ENCODE results near the gene MPV17L2. TPM values are rescaled to one million over a fixed set of nuclear protein-coding genes. Genes with fewer than 3 reads are reported as not detected.

Gene MPV17L2
- total and polyA plus RNA-seq, 4 donors = 3.6 to 28.0 (median 14.1) TPM

DNA sequence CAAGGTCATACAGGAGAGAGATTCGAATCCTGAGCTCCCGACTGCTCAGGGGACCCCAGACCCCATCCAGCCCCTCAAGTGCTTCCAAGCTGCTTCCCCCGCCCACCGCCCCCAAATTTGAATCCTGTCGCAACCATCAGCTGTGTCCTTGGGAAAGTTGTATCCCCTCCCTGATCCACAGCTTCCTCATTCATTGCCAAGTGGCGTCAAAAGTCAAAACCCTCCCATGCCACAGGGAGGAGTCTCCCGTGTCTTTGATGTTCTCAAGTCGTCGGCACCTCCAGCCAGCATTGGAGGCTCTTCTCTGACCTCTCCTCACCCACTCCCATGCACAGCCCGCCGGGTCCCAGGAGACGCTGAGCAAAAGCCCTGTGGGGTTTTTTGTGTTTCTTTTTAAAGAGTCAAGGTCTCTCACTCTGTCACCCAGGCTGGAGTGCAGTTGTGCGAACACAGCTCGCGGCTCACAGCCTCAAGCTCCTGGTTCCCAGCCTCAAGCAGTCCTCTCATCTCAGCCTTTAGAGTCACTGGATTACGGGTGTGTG, 22.2 kb upstream of the MPV17L2 start:
- H3K36me3 ChIP-seq (ENCODE audit: control insufficient read depth in 4 of 4, insufficient read depth in 3 of 4, low read depth in 1 of 4, low read length in 3 of 4) = peaks cover 7 to 27% (median 9%) of the 10 kb centered on the region in 4 donors
- H3K27ac ChIP-seq (ENCODE audit: low read depth in 1 of 2, low read length in 2 of 2) = peak overlapping the region; percentile 23 to 44
- no peak for DNase-seq (ENCODE audit: low spot score)
- H3K9me3 ChIP-seq (ENCODE audit: control insufficient read depth in 4 of 4, low read length in 3 of 4) = no peaks in the 10 kb centered on the region
- peak overlapping the region in 1 of 2 donors; percentile 7 for H3K9ac ChIP-seq (ENCODE audit: low read depth in 1 of 2, low read length in 2 of 2)
- H3K4me3 ChIP-seq (ENCODE audit: low read depth in 1 of 3, low read length in 3 of 3) = no peak overlapping the region
- 70% methylated on average over 16 of the region's 16 CpGs for WGBS
- H3K27me3 ChIP-seq (ENCODE audit: control insufficient read depth in 4 of 4, insufficient read depth in 4 of 4, low read length in 3 of 4) = no peaks in the 10 kb centered on the region
- H3K4me1 ChIP-seq (ENCODE audit: control insufficient read depth in 4 of 4, insufficient read depth in 4 of 4, low read length in 3 of 4) = peaks cover 4 to 13% (median 8%) of the 10 kb centered on the region in 4 donors
- TF ChIP-seq HNF4A (conservative IDR thresholded peaks at IDR 0.05) = no peak
- TF ChIP-seq, protein P1, sequence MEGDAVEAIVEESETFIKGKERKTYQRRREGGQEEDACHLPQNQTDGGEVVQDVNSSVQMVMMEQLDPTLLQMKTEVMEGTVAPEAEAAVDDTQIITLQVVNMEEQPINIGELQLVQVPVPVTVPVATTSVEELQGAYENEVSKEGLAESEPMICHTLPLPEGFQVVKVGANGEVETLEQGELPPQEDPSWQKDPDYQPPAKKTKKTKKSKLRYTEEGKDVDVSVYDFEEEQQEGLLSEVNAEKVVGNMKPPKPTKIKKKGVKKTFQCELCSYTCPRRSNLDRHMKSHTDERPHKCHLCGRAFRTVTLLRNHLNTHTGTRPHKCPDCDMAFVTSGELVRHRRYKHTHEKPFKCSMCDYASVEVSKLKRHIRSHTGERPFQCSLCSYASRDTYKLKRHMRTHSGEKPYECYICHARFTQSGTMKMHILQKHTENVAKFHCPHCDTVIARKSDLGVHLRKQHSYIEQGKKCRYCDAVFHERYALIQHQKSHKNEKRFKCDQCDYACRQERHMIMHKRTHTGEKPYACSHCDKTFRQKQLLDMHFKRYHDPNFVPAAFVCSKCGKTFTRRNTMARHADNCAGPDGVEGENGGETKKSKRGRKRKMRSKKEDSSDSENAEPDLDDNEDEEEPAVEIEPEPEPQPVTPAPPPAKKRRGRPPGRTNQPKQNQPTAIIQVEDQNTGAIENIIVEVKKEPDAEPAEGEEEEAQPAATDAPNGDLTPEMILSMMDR (IDR thresholded peaks at IDR 0.05; ENCODE audit: low read depth, low read length, missing input control) = no peak
- no peak for TF ChIP-seq TAF1 (conservative IDR thresholded peaks at IDR 0.05)
- no peak for TF ChIP-seq HNF4G (IDR thresholded peaks at IDR 0.05)
- TF ChIP-seq FOXA1 (IDR thresholded peaks at IDR 0.05) = no peak
- TF ChIP-seq, protein P2, sequence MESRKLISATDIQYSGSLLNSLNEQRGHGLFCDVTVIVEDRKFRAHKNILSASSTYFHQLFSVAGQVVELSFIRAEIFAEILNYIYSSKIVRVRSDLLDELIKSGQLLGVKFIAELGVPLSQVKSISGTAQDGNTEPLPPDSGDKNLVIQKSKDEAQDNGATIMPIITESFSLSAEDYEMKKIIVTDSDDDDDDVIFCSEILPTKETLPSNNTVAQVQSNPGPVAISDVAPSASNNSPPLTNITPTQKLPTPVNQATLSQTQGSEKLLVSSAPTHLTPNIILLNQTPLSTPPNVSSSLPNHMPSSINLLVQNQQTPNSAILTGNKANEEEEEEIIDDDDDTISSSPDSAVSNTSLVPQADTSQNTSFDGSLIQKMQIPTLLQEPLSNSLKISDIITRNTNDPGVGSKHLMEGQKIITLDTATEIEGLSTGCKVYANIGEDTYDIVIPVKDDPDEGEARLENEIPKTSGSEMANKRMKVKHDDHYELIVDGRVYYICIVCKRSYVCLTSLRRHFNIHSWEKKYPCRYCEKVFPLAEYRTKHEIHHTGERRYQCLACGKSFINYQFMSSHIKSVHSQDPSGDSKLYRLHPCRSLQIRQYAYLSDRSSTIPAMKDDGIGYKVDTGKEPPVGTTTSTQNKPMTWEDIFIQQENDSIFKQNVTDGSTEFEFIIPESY (IDR thresholded peaks at IDR 0.05) = no peak
- no peak for TF ChIP-seq FOXA2 (IDR thresholded peaks at IDR 0.05)
- no peak for TF ChIP-seq ATF3 (IDR thresholded peaks at IDR 0.05)
- TF ChIP-seq, protein P3, sequence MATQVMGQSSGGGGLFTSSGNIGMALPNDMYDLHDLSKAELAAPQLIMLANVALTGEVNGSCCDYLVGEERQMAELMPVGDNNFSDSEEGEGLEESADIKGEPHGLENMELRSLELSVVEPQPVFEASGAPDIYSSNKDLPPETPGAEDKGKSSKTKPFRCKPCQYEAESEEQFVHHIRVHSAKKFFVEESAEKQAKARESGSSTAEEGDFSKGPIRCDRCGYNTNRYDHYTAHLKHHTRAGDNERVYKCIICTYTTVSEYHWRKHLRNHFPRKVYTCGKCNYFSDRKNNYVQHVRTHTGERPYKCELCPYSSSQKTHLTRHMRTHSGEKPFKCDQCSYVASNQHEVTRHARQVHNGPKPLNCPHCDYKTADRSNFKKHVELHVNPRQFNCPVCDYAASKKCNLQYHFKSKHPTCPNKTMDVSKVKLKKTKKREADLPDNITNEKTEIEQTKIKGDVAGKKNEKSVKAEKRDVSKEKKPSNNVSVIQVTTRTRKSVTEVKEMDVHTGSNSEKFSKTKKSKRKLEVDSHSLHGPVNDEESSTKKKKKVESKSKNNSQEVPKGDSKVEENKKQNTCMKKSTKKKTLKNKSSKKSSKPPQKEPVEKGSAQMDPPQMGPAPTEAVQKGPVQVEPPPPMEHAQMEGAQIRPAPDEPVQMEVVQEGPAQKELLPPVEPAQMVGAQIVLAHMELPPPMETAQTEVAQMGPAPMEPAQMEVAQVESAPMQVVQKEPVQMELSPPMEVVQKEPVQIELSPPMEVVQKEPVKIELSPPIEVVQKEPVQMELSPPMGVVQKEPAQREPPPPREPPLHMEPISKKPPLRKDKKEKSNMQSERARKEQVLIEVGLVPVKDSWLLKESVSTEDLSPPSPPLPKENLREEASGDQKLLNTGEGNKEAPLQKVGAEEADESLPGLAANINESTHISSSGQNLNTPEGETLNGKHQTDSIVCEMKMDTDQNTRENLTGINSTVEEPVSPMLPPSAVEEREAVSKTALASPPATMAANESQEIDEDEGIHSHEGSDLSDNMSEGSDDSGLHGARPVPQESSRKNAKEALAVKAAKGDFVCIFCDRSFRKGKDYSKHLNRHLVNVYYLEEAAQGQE (IDR thresholded peaks at IDR 0.05) = no peak
- no peak for TF ChIP-seq RXRA (IDR thresholded peaks at IDR 0.05)
- TF ChIP-seq NR2F2 (IDR thresholded peaks at IDR 0.05) = no peak
- TF ChIP-seq GABPA (IDR thresholded peaks at IDR 0.05 in 1 of 2, conservative IDR thresholded peaks at IDR 0.05 in 1 of 2) = no peak
- no peak for TF ChIP-seq EGR1 (IDR thresholded peaks at IDR 0.05; ENCODE audit: low read depth in 2 of 2)
- no peak for TF ChIP-seq JUND (IDR thresholded peaks at IDR 0.05)
- no peak for TF ChIP-seq SP1 (IDR thresholded peaks at IDR 0.05)
